OCI-LY1 (cell line): ENCODE results near the gene SPIRE2.

Experiments used
- H2AFZ ChIP-seq: fragments of 200-600 bp; sonication (generic), shearing (Covaris generic); 2 replicates; pipeline ENCODE4 v1.6.0; 2014; ENCODE audit warnings: antibody characterized with exemption, mild to moderate bottlenecking, low read length
- H3F3A ChIP-seq: fragments of 200-600 bp; sonication (generic), shearing (Covaris generic); 2 replicates; pipeline ENCODE4 v1.6.0; 2014; ENCODE audit warnings: mild to moderate bottlenecking, antibody characterized with exemption, low read length, moderate library complexity; ENCODE audit not compliant: insufficient read depth
- H3K27ac ChIP-seq: fragments of 200-600 bp; sonication (generic); 2 replicates; pipeline ENCODE4 v1.5.1; 2014; ENCODE audit warnings: low read length, mixed run types, mild to moderate bottlenecking, low read depth; ENCODE audit not compliant: poor library complexity, severe bottlenecking
- H3K27me3 ChIP-seq: fragments of 200-600 bp; sonication (generic); 2 replicates; pipeline ENCODE4 v1.6.0; 2014; ENCODE audit warnings: antibody characterized with exemption, mild to moderate bottlenecking, low read length, moderate library complexity; ENCODE audit not compliant: insufficient read depth
- H3K36me3 ChIP-seq: fragments of 200-600 bp; sonication (generic); 2 replicates; pipeline ENCODE4 v1.6.1; 2014; ENCODE audit warnings: mild to moderate bottlenecking, antibody characterized with exemption, low read length, moderate library complexity, mixed read lengths; ENCODE audit not compliant: insufficient read depth
- H3K4me1 ChIP-seq: fragments of 200-600 bp; sonication (generic); 2 replicates; pipeline ENCODE4 v1.5.1; 2014; ENCODE audit warnings: mild to moderate bottlenecking, low read length, moderate library complexity; ENCODE audit not compliant: insufficient read depth, severe bottlenecking
- H3K4me2 ChIP-seq: fragments of 200-600 bp; sonication (generic), shearing (Covaris generic); 2 replicates; pipeline ENCODE4 v1.6.1; 2014; ENCODE audit warnings: low read length
- H3K4me3 ChIP-seq: fragments of 200-600 bp; sonication (generic); 2 replicates; pipeline ENCODE4 v1.5.1; 2014; ENCODE audit warnings: low read length, low read depth, mild to moderate bottlenecking, mixed read lengths; ENCODE audit not compliant: poor library complexity, severe bottlenecking
- H3K79me2 ChIP-seq: fragments of 200-600 bp; shearing (Covaris generic); 2 replicates; pipeline ENCODE4 v1.6.1; 2016; ENCODE audit warnings: mixed run types, low read length, mixed read lengths; ENCODE audit not compliant: insufficient read depth
- H3K9ac ChIP-seq: fragments of 200-600 bp; sonication (generic), shearing (Covaris generic); 2 replicates; pipeline ENCODE4 v1.6.1; 2014; ENCODE audit warnings: mild to moderate bottlenecking, low read length, mixed read lengths
- H3K9me2 ChIP-seq: fragments of 200-600 bp; sonication (generic), shearing (Covaris generic); 2 replicates; pipeline ENCODE4 v1.6.1; 2014; ENCODE audit warnings: low read depth, mild to moderate bottlenecking, low read length, mixed read lengths
- H3K9me3 ChIP-seq: fragments of 200-600 bp; shearing (Covaris generic); 2 replicates; pipeline ENCODE4 v1.6.1; 2014; ENCODE audit warnings: low read length, mixed read lengths
- H4K20me1 ChIP-seq: fragments of 200-600 bp; sonication (generic), shearing (Covaris generic); 2 replicates; pipeline ENCODE4 v1.6.0; 2016; ENCODE audit warnings: mild to moderate bottlenecking, low read length; ENCODE audit not compliant: insufficient read depth
- EZH2 ChIP-seq: fragments of 200-600 bp; sonication (generic), shearing (Covaris generic); IDR thresholded peaks from 2 replicates; pipeline ENCODE4 v1.8.0; 2017; ENCODE audit warnings: borderline replicate concordance, mixed run types, mild to moderate bottlenecking, antibody characterized with exemption, low read length, moderate library complexity, mixed read lengths
- TF ChIP-seq, protein P1 (sequence below): fragments of 200-600 bp; sonication (generic), shearing (Covaris generic); IDR thresholded peaks from 2 replicates; pipeline ENCODE4 v1.5.1; 2017; ENCODE audit warnings: mild to moderate bottlenecking, antibody characterized with exemption, low read length, moderate library complexity, mixed read lengths

The SPIRE2 gene

DNA sequence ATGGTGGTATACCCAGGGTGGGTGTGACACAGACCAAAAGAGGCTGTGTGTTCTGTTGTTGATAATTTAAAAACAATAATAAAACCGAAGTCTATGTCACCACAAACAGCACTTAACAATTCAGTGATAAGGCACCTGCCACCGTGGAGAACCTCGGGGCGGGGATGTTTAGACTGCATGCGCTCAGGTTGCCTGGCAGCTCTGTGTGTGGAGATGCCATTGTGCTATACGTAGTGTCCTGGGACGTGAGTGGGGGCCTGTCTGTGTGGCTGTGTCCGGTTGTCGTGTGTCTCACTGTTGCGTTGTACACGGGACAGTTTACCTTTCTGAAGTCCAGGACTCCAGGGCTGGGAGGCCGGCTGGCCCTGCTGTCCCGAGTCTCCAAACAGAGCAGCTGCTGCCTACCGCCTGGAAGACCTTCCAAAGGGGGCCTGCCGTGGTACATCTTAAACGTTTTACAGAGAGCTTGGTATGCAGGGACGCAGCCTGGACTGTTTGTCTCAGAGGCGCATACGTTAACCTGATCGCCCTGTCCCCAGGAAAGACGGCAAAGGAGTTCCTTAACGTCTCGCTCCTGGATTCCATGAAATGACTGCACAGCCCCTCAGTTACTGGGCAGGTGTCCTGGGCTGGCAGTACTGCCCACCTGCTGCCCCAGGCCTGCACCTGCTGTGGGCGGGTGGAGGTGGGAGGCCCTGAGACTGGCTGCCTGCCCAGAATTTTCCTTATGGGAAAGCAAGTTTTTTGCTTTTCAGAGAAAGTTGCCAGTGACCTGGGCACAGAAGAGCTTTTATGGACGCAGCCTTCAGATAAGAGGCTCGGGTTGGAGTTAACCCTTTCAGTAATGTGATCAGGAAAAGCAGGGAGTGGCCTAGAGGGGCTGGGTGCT, 19.0 kb downstream of the SPIRE2 start:
- H3K36me3 ChIP-seq = no peaks in the 10 kb centered on the region
- H3K4me1 ChIP-seq = peaks cover 27% of the 10 kb centered on the region
- no peaks in the 10 kb centered on the region for H3F3A ChIP-seq
- H3K9me2 ChIP-seq = no peaks in the 10 kb centered on the region
- no peaks in the 10 kb centered on the region for H3K9me3 ChIP-seq
- H2AFZ ChIP-seq = no peak overlapping the region
- TF ChIP-seq, protein P1, sequence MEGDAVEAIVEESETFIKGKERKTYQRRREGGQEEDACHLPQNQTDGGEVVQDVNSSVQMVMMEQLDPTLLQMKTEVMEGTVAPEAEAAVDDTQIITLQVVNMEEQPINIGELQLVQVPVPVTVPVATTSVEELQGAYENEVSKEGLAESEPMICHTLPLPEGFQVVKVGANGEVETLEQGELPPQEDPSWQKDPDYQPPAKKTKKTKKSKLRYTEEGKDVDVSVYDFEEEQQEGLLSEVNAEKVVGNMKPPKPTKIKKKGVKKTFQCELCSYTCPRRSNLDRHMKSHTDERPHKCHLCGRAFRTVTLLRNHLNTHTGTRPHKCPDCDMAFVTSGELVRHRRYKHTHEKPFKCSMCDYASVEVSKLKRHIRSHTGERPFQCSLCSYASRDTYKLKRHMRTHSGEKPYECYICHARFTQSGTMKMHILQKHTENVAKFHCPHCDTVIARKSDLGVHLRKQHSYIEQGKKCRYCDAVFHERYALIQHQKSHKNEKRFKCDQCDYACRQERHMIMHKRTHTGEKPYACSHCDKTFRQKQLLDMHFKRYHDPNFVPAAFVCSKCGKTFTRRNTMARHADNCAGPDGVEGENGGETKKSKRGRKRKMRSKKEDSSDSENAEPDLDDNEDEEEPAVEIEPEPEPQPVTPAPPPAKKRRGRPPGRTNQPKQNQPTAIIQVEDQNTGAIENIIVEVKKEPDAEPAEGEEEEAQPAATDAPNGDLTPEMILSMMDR = no peak
- TF ChIP-seq EZH2 = no peak
- no peaks in the 10 kb centered on the region for H3K27me3 ChIP-seq
- H3K4me3 ChIP-seq = no peak overlapping the region
- H3K4me2 ChIP-seq = no peak overlapping the region
- H3K79me2 ChIP-seq = no peaks in the 10 kb centered on the region
- no peak overlapping the region for H3K27ac ChIP-seq
- no peaks in the 10 kb centered on the region for H4K20me1 ChIP-seq
- no peak overlapping the region for H3K9ac ChIP-seq

DNA sequence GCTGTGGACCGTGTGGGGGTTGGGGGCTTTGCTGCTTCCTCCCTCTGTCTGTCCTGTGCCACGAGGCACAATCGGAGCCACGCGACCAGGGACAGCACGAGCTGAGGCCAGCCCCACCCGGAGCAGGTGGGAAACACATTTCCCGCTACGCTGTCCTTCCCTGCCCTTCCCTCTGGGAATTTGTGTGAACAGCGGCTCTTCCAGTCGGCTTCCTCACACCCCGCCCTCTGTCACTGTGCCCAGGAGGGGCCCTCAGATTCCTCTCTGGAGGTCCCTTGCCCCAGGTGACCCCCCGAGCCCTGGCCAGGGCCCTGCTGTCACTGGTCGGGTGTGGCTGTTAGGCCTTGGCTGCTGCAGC, 19.6 kb downstream of the SPIRE2 start:
- peaks cover 26% of the 10 kb centered on the region for H3K4me1 ChIP-seq
- no peaks in the 10 kb centered on the region for H3K27me3 ChIP-seq
- H3K4me2 ChIP-seq = no peak overlapping the region
- TF ChIP-seq, protein P1 = no peak
- no peak for TF ChIP-seq EZH2
- H4K20me1 ChIP-seq = no peaks in the 10 kb centered on the region
- H3K36me3 ChIP-seq = no peaks in the 10 kb centered on the region
- H3K9me2 ChIP-seq = no peaks in the 10 kb centered on the region
- H3K9ac ChIP-seq = no peak overlapping the region
- H3K9me3 ChIP-seq = no peaks in the 10 kb centered on the region
- no peak overlapping the region for H3K27ac ChIP-seq
- no peak overlapping the region for H2AFZ ChIP-seq
- H3K4me3 ChIP-seq = no peak overlapping the region
- no peaks in the 10 kb centered on the region for H3K79me2 ChIP-seq
- H3F3A ChIP-seq = no peaks in the 10 kb centered on the region

DNA sequence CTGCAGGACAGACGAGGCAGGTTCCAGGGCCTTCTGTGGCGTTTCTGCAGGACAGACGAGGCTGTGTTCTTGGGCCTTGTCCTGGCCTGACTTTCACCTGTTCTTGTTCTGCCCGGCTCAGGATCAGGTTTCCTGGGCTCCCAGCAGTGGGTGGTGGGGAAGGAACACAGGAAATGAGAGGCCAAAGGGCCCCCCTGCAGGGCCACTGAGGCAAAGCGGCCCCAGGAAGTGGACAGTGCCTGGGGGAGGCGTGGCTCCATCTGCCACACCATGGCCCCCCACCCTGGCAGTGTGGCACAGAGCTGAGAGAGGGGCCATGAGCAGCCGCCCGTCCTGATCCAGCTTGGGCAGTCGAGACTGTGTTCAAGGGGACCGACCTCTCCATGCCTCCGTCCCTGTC, 20.7 kb downstream of the SPIRE2 start:
- Histone ChIP-seq H3K36me3 (no peaks in the 10 kb centered on the region), H3K9ac (no peak overlapping the region), H3K4me3 (no peak overlapping the region), H2AFZ (no peak overlapping the region), H4K20me1 (no peaks in the 10 kb centered on the region), H3K4me1 (peaks cover 16% of the 10 kb centered on the region), H3K9me3 (no peaks in the 10 kb centered on the region), H3K4me2 (no peak overlapping the region), H3F3A (no peaks in the 10 kb centered on the region), H3K27me3 (no peaks in the 10 kb centered on the region), H3K9me2 (no peaks in the 10 kb centered on the region), H3K27ac (no peak overlapping the region), H3K79me2 (no peaks in the 10 kb centered on the region)
- no peak for TF ChIP-seq EZH2
- TF ChIP-seq, protein P1 = no peak
